Lung (tissue), 12 donors: ENCODE data around the gene GPR25. TPM values are rescaled to one million over a fixed set of nuclear protein-coding genes. Genes with fewer than 3 reads are reported as not detected.

Experiments used
- ATAC-seq: fragments of 200-7000 bp; cut with Tn5 transposase; one replicate; pipeline ENCODE4 v1.9.1; 2020; ENCODE audit warnings: moderate number of reproducible peaks; ENCODE audit not compliant: insufficient read depth, low FRiP score
- DNase-seq, 3 donors: peaks; one replicate each; pipeline ENCODE4 v3.0.0-alpha.2; 2013 to 2017
- H3K27ac ChIP-seq, 2 donors: one replicate each; pipeline ENCODE4 v1.5.1; 2013; ENCODE audit warnings: mild to moderate bottlenecking in 2 of 2, moderate library complexity in 2 of 2, control low read depth in 1 of 2, inconsistent platforms in 1 of 2, low read depth in 1 of 2, low read length in 1 of 2
- H3K27me3 ChIP-seq, 3 donors: one replicate each; pipeline ENCODE4 v1.5.1; 2013; ENCODE audit warnings: low read length in 2 of 3; ENCODE audit not compliant: control insufficient read depth in 3 of 3, insufficient read depth in 3 of 3
- H3K36me3 ChIP-seq, 4 donors: one replicate each; pipeline ENCODE4 v1.5.1; 2013; ENCODE audit warnings: low read length in 4 of 4, mild to moderate bottlenecking in 1 of 4, moderate library complexity in 1 of 4; ENCODE audit not compliant: control insufficient read depth in 4 of 4, insufficient read depth in 4 of 4
- H3K4me1 ChIP-seq, 5 donors: one replicate each; pipeline ENCODE4 v1.5.1; 2013; ENCODE audit warnings: low read length in 5 of 5, mild to moderate bottlenecking in 2 of 5, moderate library complexity in 1 of 5; ENCODE audit not compliant: control insufficient read depth in 5 of 5, insufficient read depth in 5 of 5
- H3K4me3 ChIP-seq: one replicate; pipeline ENCODE4 v1.5.1; 2013; ENCODE audit warnings: mild to moderate bottlenecking, control low read depth, moderate library complexity
- H3K9ac ChIP-seq, 2 donors: one replicate each; pipeline ENCODE4 v1.5.1; 2013; ENCODE audit warnings: low read length in 2 of 2, control low read depth in 1 of 2; ENCODE audit not compliant: insufficient read depth in 1 of 2
- H3K9me3 ChIP-seq, 4 donors: one replicate each; pipeline ENCODE4 v1.5.1; 2013; ENCODE audit warnings: low read length in 3 of 4, mild to moderate bottlenecking in 1 of 4, moderate library complexity in 1 of 4; ENCODE audit not compliant: control insufficient read depth in 4 of 4, insufficient read depth in 3 of 4
- WGBS, 2 donors: extraction: QIAGEN DNeasy Blood & Tissue Kit; methylation state at CpG; one replicate each; pipeline ENCODE4 v1.1.7; 2013; 5-methylcytosine and 5-hydroxymethylcytosine counted together
- polyA plus RNA-seq, 2 donors: library from polyadenylated mRNA; stranded (reverse); fragments of 200-250 nt; gene quantifications; one replicate each; pipeline ENCODE4 v1.2.1, GENCODE V29; 2013
- total RNA-seq, 2 donors: library from RNA; depleted of rRNA in 1 of 2; stranded (reverse); fragments of >200 nt in 1 of 2; gene quantifications; one replicate each; pipeline ENCODE4 v1.2.1, GENCODE V29; 2014 to 2021
- TF ChIP-seq, protein P1 (sequence below): IDR thresholded peaks from 2 replicates; pipeline ENCODE4 v1.5.1; 2012; ENCODE audit warnings: mild to moderate bottlenecking; ENCODE audit errors: control extremely low read depth, extremely low read depth
- donor health status: control.
- donor health status: control.
- donor health status: Bipolar disorder and iron deficiency.
- donor health status: healthy.
- donor health status: DM: yes; HTN: yes; CAD: no.

Gene GPR25
- total and polyA plus RNA-seq, 4 donors = 0.16 to 1.0 (median 0.63) TPM

DNA sequence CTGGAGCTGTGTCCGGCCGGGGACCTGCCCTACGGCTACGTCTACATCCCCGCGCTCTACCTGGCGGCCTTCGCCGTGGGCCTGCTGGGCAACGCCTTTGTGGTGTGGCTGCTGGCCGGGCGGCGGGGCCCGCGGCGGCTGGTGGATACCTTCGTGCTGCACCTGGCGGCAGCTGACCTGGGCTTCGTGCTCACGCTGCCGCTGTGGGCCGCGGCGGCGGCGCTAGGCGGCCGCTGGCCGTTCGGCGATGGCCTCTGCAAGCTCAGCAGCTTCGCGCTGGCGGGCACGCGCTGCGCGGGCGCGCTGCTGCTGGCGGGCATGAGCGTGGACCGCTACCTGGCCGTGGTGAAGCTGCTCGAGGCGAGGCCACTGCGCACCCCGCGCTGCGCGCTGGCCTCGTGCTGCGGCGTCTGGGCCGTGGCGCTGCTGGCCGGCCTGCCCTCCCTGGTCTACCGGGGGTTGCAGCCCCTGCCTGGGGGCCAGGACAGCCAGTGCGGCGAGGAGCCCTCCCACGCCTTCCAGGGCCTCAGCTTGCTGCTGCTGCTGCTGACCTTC is 412 bp downstream of the GPR25 start:
- ATAC-seq (no peak), DNase-seq (peak; percentile 23 to 71 (median 33))
- H3K9ac ChIP-seq = no peak overlapping the region
- no peak overlapping the region for H3K27ac ChIP-seq
- TF ChIP-seq, protein P1, sequence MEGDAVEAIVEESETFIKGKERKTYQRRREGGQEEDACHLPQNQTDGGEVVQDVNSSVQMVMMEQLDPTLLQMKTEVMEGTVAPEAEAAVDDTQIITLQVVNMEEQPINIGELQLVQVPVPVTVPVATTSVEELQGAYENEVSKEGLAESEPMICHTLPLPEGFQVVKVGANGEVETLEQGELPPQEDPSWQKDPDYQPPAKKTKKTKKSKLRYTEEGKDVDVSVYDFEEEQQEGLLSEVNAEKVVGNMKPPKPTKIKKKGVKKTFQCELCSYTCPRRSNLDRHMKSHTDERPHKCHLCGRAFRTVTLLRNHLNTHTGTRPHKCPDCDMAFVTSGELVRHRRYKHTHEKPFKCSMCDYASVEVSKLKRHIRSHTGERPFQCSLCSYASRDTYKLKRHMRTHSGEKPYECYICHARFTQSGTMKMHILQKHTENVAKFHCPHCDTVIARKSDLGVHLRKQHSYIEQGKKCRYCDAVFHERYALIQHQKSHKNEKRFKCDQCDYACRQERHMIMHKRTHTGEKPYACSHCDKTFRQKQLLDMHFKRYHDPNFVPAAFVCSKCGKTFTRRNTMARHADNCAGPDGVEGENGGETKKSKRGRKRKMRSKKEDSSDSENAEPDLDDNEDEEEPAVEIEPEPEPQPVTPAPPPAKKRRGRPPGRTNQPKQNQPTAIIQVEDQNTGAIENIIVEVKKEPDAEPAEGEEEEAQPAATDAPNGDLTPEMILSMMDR = no peak
- 8 to 11% methylated on average over 55 to 61 of the region's 61 CpGs for WGBS, 2 donors
- H3K36me3 ChIP-seq = no peaks in the 10 kb centered on the region
- H3K27me3 ChIP-seq = peaks cover 6 to 55% (median 28%) of the 10 kb centered on the region in 3 donors
- H3K4me3 ChIP-seq = no peak overlapping the region
- peaks cover 0 to 6% (median 0%) of the 10 kb centered on the region in 4 donors for H3K9me3 ChIP-seq
- H3K4me1 ChIP-seq = peaks cover 0 to 16% (median 8%) of the 10 kb centered on the region in 5 donors

DNA sequence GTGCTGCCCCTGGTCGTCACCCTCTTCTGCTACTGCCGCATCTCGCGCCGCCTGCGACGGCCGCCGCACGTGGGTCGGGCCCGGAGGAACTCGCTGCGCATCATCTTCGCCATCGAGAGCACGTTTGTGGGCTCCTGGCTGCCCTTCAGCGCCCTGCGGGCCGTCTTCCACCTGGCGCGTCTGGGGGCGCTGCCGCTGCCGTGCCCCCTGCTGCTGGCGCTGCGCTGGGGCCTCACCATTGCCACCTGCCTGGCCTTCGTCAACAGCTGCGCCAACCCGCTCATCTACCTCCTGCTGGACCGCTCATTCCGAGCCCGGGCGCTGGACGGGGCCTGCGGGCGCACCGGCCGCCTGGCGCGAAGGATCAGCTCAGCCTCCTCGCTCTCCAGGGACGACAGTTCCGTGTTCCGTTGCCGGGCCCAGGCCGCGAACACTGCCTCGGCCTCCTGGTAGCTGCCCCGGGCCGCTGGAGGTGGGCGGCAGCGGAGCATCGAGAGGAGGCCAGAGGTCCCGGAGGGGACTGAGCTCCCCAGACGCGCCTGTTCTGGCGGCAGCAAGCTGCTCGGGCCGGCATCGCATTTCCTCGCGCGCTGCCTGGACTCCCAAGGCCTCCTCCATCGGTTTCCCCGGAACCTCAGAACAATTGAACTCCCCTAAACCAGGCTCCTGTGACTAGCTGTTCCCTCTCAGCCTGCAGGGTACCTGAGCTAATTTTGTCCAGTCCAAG is 1.1 kb downstream of the GPR25 start:
- Histone ChIP-seq H3K9ac (no peak overlapping the region), H3K36me3 (no peaks in the 10 kb centered on the region), H3K27ac (no peak overlapping the region), H3K4me3 (peak overlapping the region; percentile 19), H3K27me3 (peaks cover 6 to 53% (median 28%) of the 10 kb centered on the region in 3 donors), H3K9me3 (peaks cover 0 to 6% (median 0%) of the 10 kb centered on the region in 4 donors), H3K4me1 (peaks cover 0 to 16% (median 8%) of the 10 kb centered on the region in 5 donors)
- no peak for DNase-seq
- TF ChIP-seq, protein P1 = no peak
- no peak for ATAC-seq
- 13 to 20% methylated on average over 65 to 66 of the region's 66 CpGs for WGBS, 2 donors

DNA sequence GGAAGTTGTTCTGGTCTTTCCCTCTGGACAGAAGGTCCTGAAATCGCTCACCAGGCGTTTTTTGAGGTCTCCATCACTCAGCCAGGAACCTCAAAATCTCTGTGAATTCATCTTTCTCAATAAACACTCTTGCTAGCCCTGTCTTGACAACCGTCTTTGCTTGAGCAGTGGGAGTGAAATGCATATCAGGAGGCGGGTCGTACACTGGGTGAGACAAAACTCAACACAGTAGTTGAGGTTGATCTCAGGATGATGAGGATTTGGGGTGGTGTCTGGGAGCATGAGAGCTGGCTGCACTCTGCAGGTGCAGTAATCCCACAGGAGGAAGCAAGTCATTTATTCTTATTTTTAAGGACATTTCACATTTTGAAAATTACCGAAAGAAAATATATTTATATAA is 1.9 kb downstream of the GPR25 start:
- Histone ChIP-seq H3K27me3 (peaks cover 6 to 53% (median 28%) of the 10 kb centered on the region in 3 donors), H3K27ac (no peak overlapping the region), H3K9ac (no peak overlapping the region), H3K4me3 (no peak overlapping the region), H3K4me1 (peaks cover 0 to 16% (median 8%) of the 10 kb centered on the region in 5 donors), H3K36me3 (no peaks in the 10 kb centered on the region), H3K9me3 (peaks cover 0 to 6% (median 0%) of the 10 kb centered on the region in 4 donors)
- DNase-seq (no peak), ATAC-seq (no peak)
- 86 to 92% methylated on average over 6 of the region's 6 CpGs for WGBS, 2 donors
- TF ChIP-seq, protein P1 = no peak
